ENCODE results near the gene SEC24C.
"Not testable (repeated sequence)": the region's sequence is repeated elsewhere in the genome, so short reads cannot be mapped to it uniquely, and the experiment has no call there.

DNA sequence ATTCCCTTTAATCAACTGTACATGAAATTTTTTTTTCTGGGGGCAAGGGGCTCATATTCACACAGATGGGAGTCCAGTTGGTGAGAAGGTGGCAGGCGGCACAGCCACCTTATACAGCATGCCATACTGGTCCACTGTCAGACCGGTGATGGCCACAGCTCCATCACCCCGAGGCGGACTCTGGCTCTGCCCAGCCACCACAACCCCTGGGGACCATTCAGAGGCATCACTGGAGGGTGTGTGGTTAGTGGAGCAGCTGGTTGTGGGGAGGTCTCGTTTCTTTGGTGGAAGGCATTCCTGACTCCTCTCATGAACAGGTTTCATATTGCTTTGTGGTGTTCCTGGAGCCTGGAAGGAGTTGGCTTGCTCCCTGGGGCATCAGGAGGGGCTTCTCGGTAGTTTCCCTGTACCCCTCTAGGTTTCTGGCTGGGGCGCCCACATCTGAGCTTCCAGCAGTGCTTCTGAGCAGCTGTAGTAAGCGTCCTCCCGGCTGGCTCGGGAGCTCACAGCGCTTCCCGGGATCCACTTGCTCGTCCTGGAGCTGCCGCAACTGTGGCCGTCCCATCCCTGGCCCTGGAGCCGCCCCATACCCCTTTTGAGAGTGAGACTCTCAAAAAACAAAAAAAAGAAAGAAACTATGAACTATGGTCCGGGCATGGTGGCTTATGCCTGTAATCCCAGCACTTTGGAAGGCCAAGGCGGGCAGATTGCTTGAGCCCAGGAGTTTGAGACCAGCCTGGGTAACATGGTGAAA is 3.5 kb upstream of the SEC24C start:
- TF ChIP-seq, protein P1, sequence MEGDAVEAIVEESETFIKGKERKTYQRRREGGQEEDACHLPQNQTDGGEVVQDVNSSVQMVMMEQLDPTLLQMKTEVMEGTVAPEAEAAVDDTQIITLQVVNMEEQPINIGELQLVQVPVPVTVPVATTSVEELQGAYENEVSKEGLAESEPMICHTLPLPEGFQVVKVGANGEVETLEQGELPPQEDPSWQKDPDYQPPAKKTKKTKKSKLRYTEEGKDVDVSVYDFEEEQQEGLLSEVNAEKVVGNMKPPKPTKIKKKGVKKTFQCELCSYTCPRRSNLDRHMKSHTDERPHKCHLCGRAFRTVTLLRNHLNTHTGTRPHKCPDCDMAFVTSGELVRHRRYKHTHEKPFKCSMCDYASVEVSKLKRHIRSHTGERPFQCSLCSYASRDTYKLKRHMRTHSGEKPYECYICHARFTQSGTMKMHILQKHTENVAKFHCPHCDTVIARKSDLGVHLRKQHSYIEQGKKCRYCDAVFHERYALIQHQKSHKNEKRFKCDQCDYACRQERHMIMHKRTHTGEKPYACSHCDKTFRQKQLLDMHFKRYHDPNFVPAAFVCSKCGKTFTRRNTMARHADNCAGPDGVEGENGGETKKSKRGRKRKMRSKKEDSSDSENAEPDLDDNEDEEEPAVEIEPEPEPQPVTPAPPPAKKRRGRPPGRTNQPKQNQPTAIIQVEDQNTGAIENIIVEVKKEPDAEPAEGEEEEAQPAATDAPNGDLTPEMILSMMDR (IDR thresholded peaks at IDR 0.05), result not testable (repeated sequence)
- TF ChIP-seq FOXJ3 (CRISPR knock-in tag; IDR thresholded peaks at IDR 0.05); POLR2AphosphoS5 (IDR thresholded peaks at IDR 0.05; ENCODE audit: low read depth, low read length); MEF2A (IDR thresholded peaks at IDR 0.05; ENCODE audit: borderline replicate concordance, low read depth); YY1 (IDR thresholded peaks at IDR 0.05; ENCODE audit: low read depth): not testable (repeated sequence)
